GM19238 (cell line): Measurements from ENCODE around the gene ZBTB17.

Source experiments
- DNase-seq: peaks from one replicate; pipeline ENCODE4 v3.0.0; 2011; ENCODE audit warnings: low spot score; ENCODE audit not compliant: insufficient read length

The ZBTB17 gene

GRCh38 chr1:15947382-15948090 lies 28.4 kb downstream of the ZBTB17 start:
- DNase-seq = no peak

GRCh38 chr1:15946571-15947381 lies 29.1 kb downstream of the ZBTB17 start:
- DNase-seq = no peak

- no peak for DNase-seq
Measured at GRCh38 chr1:15945832-15946448, 30.0 kb downstream of the ZBTB17 start.

GRCh38 chr1:15945011-15945831 lies 30.7 kb downstream of the ZBTB17 start:
- no peak for DNase-seq

GRCh38 chr1:15944308-15945010 lies 31.4 kb downstream of the ZBTB17 start:
- DNase-seq = no peak

- no peak for DNase-seq
Measured at GRCh38 chr1:15943992-15944307, 32.0 kb downstream of the ZBTB17 start.

GRCh38 chr1:15943328-15943991 lies 32.4 kb downstream of the ZBTB17 start:
- DNase-seq = no peak

GRCh38 chr1:15942661-15943327 lies 33.1 kb downstream of the ZBTB17 start:
- DNase-seq = no peak

- DNase-seq = no peak
Measured at GRCh38 chr1:15941899-15942660, 33.8 kb downstream of the ZBTB17 start.

GRCh38 chr1:15941044-15941840 lies 34.7 kb downstream of the ZBTB17 start:
- DNase-seq = no peak

GRCh38 chr1:15940110-15941043 lies 35.5 kb downstream of the ZBTB17 start:
- DNase-seq = no peak

GRCh38 chr1:15939181-15940109 lies 36.5 kb downstream of the ZBTB17 start:
- DNase-seq = no peak

- no peak for DNase-seq
Measured at GRCh38 chr1:15938628-15939161, 37.2 kb downstream of the ZBTB17 start.

GRCh38 chr1:15937706-15938168 lies 38.2 kb downstream of the ZBTB17 start:
- DNase-seq = no peak

GRCh38 chr1:15937146-15937545 lies 38.8 kb downstream of the ZBTB17 start:
- DNase-seq = no peak

- no peak for DNase-seq
Measured at GRCh38 chr1:15936025-15936424, 39.9 kb downstream of the ZBTB17 start.
